Kidney (tissue), 14 donors: ENCODE results near the gene LDB1. TPM values are rescaled to one million over a fixed set of nuclear protein-coding genes. Genes with fewer than 3 reads are reported as not detected.

Experiments
- DNase-seq, 5 donors: peaks; one replicate each; pipeline ENCODE4 v3.0.0-alpha.2; 2013 to 2020
- FAIRE-seq: peaks from 2 replicates; lab custom pipeline; 2012; peaks lifted over from hg19 to GRCh38; lab: Jason Lieb, UNC
- H3K27ac ChIP-seq, 2 donors: one replicate each; pipeline ENCODE4 v1.7.0; 2013; ENCODE audit warnings: low read depth in 2 of 2, low read length in 2 of 2, inconsistent platforms in 1 of 2
- H3K27me3 ChIP-seq: one replicate; pipeline ENCODE4 v1.7.1; 2013; ENCODE audit warnings: low read length, inconsistent platforms; ENCODE audit not compliant: control insufficient read depth, insufficient read depth
- H3K36me3 ChIP-seq, 3 donors: one replicate each; pipeline versions ENCODE4 v1.7.0 to v1.7.1; 2013; ENCODE audit warnings: low read length in 3 of 3, control low read depth in 1 of 3, inconsistent platforms in 1 of 3; ENCODE audit not compliant: insufficient read depth in 3 of 3, control insufficient read depth in 2 of 3
- H3K4me1 ChIP-seq, 3 donors: one replicate each; pipeline versions ENCODE4 v1.7.0 to v1.7.1; 2013; ENCODE audit warnings: low read length in 3 of 3, inconsistent platforms in 1 of 3, low read depth in 1 of 3; ENCODE audit not compliant: control insufficient read depth in 2 of 3, insufficient read depth in 2 of 3
- H3K4me3 ChIP-seq, 3 donors: one replicate each; pipeline versions ENCODE4 v1.7.0 to v1.8.1; 2013; ENCODE audit warnings: low read length in 3 of 3, control low read depth in 1 of 3, inconsistent platforms in 1 of 3
- H3K9ac ChIP-seq, 3 donors: one replicate each; pipeline versions ENCODE4 v1.7.0 to v1.7.1; 2013; ENCODE audit warnings: low read length in 3 of 3, control low read depth in 1 of 3, inconsistent platforms in 1 of 3
- H3K9me3 ChIP-seq, 3 donors: one replicate each; pipeline versions ENCODE4 v1.7.0 to v1.7.1; 2013; ENCODE audit warnings: low read length in 3 of 3, control low read depth in 1 of 3, inconsistent platforms in 1 of 3; ENCODE audit not compliant: control insufficient read depth in 2 of 3, insufficient read depth in 1 of 3
- CTCF ChIP-seq: IDR thresholded peaks from 3 replicates; pipeline ENCODE4 v1.5.1; 2012; ENCODE audit warnings: mild to moderate bottlenecking, moderate library complexity, borderline replicate concordance; ENCODE audit not compliant: insufficient read depth; ENCODE audit errors: extremely low read depth
- intact Hi-C: fragments of 100-400 bp; cut with DNase I; formaldehyde crosslinking; loops from one replicate; pipeline ENCODE4 v1.11.1; 2022
- polyA plus RNA-seq: library from polyadenylated mRNA; stranded (reverse); fragments of 350-450 nt; fragmentation: Illumina TruSeq; extraction: RNeasy Lipid Tissue Mini Kit (QIAGEN cat#74804); gene quantifications from one replicate; pipeline ENCODE4 v1.2.3, GENCODE V29; 2014; ENCODE audit warnings: low read depth, low replicate concordance; ENCODE audit not compliant: insufficient read depth
- total RNA-seq: library from RNA; stranded (reverse); fragmentation: NEBNext Ultra II Directional; extraction: Animal tissue kit (Norgen Biotek cat#: 25700); gene quantifications from one replicate; pipeline ENCODE4 v1.2.1, GENCODE V29; 2021
- donor health status: control.
- donor health status: control.
- donor health status: control.
- donor health status: control.
- donor health status: control.
- donor health status: DM: yes; HTN: yes; CAD: no.
- donor health status: Normal renal cell carcinoma (clear cell type).

LDB1 gene
- total and polyA plus RNA-seq, 2 donors from 2014 or later, result 27.9 to 56.1 TPM

GRCh38 chr10:102163342-102163989 lies 43.3 kb upstream of the LDB1 start:
- Histone ChIP-seq H3K27ac (no peak overlapping the region), H3K4me3 (no peak overlapping the region), H3K9me3 (no peaks in the 10 kb centered on the region), H3K27me3 (no peaks in the 10 kb centered on the region), H3K36me3 (peaks cover 16 to 37% (median 33%) of the 10 kb centered on the region in 3 donors), H3K9ac (no peak overlapping the region), H3K4me1 (no peaks in the 10 kb centered on the region)
- DNase-seq, result no peak
- intact Hi-C loops, result no loop called here
- no peak for FAIRE-seq
- TF ChIP-seq CTCF, result no peak

GRCh38 chr10:102159831-102160230 lies 39.7 kb upstream of the LDB1 start:
- Histone ChIP-seq H3K27ac (no peak overlapping the region), H3K4me1 (no peaks in the 10 kb centered on the region), H3K9me3 (no peaks in the 10 kb centered on the region), H3K36me3 (peaks cover 20 to 48% (median 46%) of the 10 kb centered on the region in 3 donors), H3K4me3 (no peak overlapping the region), H3K9ac (no peak overlapping the region), H3K27me3 (no peaks in the 10 kb centered on the region)
- TF ChIP-seq CTCF, result no peak
- FAIRE-seq (no peak), DNase-seq (no peak)
- intact Hi-C loops, result no loop called here

GRCh38 chr10:102159051-102159597 lies 39.0 kb upstream of the LDB1 start:
- Histone ChIP-seq H3K27ac (no peak overlapping the region), H3K9ac (no peak overlapping the region), H3K27me3 (no peaks in the 10 kb centered on the region), H3K9me3 (no peaks in the 10 kb centered on the region), H3K4me1 (no peaks in the 10 kb centered on the region), H3K4me3 (no peak overlapping the region), H3K36me3 (peaks cover 20 to 48% (median 48%) of the 10 kb centered on the region in 3 donors)
- intact Hi-C loops, result no loop called here
- no peak for TF ChIP-seq CTCF
- DNase-seq (no peak), FAIRE-seq (no peak)
